MCF 10A (cell line): Measurements from ENCODE around the gene BUB3. TPM values are rescaled to one million over a fixed set of nuclear protein-coding genes. Genes with fewer than 3 reads are reported as not detected.

ENCODE experiments used
- BruUV-seq: library from RNA; stranded (reverse); fragments of 400-500 nt; replicated peaks from 2 replicates; lab custom pipeline; 2021; lab: Mats Ljungman, UMichigan
- CTCF ChIA-PET: fragments of 300-600 bp; sonication (Branson Sonifier 250); formaldehyde crosslinking; extraction: SDS; loops from one replicate; lab custom pipeline; 2021; ENCODE audit warnings: antibody characterized with exemption, inconsistent platforms; lab: Yijun Ruan, JAX
- POLR2A ChIA-PET: fragments of 300-600, 350-650 bp; sonication (Branson Sonifier 250); formaldehyde crosslinking; extraction: SDS; loops from one replicate; lab custom pipeline; 2020; ENCODE audit warnings: antibody characterized with exemption, inconsistent platforms; lab: Yijun Ruan, JAX
- DNase-seq: peaks from one replicate; pipeline ENCODE4 v3.0.0-alpha.2; 2018; ENCODE audit not compliant: unreplicated experiment
- H3K27ac Mint-ChIP-seq: one replicate; pipeline ENCODE4 v1.8.0; 2022; ENCODE audit warnings: mild to moderate bottlenecking, low read depth, mixed read lengths; ENCODE audit not compliant: unreplicated experiment
- H3K27me3 Mint-ChIP-seq: one replicate; pipeline ENCODE4 v1.8.0; 2022; ENCODE audit warnings: mixed read lengths; ENCODE audit not compliant: insufficient read depth, unreplicated experiment
- H3K36me3 Mint-ChIP-seq: one replicate; pipeline ENCODE4 v1.8.0; 2022; ENCODE audit warnings: mild to moderate bottlenecking, moderate library complexity, mixed read lengths; ENCODE audit not compliant: insufficient read depth, unreplicated experiment
- H3K4me1 Mint-ChIP-seq: one replicate; pipeline ENCODE4 v1.8.0; 2022; ENCODE audit warnings: mixed read lengths; ENCODE audit not compliant: insufficient read depth, unreplicated experiment
- H3K4me3 Mint-ChIP-seq: one replicate; pipeline ENCODE4 v1.8.0; 2022; ENCODE audit warnings: mild to moderate bottlenecking, moderate library complexity, mixed read lengths; ENCODE audit not compliant: unreplicated experiment
- H3K9me3 Mint-ChIP-seq: one replicate; pipeline ENCODE4 v1.8.0; 2022; ENCODE audit warnings: mixed read lengths; ENCODE audit not compliant: unreplicated experiment
- intact Hi-C: fragments of 100-400 bp; cut with micrococcal nuclease; formaldehyde crosslinking; loops from 2 replicates; pipeline ENCODE4 v1.14.1; 2022
- total RNA-seq: library from RNA; stranded (reverse); gene quantifications from 2 replicates; pipeline ENCODE4 v1.2.3, GENCODE V29; 2022
- TF ChIP-seq, protein P1 (sequence below): fragments of 200-600 bp; IDR thresholded peaks from one replicate; pipeline ENCODE4 v1.8.0; 2022; ENCODE audit warnings: antibody characterized with exemption, mild to moderate bottlenecking; ENCODE audit not compliant: unreplicated experiment

The BUB3 gene
- total RNA-seq, 1 experiment from 2014 or later: 197 TPM

DNA sequence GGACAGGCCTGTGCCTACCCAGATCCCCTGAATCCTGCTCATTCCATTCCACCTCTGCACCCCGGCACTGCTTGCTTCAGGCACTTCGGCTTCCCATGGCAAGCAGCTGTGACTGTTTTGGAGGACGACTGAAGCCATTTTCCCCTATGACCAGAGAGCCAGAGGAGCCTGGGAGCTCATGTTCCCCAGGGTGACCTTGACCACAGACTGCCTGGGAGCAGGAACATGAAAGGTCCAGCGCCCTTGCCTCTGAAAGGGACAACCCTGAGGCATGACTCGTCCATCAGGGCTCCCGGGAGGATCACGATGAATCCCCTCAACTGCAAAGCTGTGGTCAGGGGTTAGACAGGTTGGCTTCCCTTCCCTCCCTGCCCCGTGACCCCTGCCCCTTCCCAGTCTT is 35.1 kb upstream of the BUB3 start:
- DNase-seq: no peak
- BruUV-seq: no TSS peak
- ChIA-PET CTCF (interaction anchor here (0.7 kb wide), 1 partner anchor 261 kb away, joined by 3 read pairs; no protein-coding TSS in a partner anchor), POLR2A (no interaction called here)
- H3K9me3 Mint-ChIP-seq: no peaks in the 10 kb centered on the region
- H3K36me3 Mint-ChIP-seq: no peaks in the 10 kb centered on the region
- H3K4me1 Mint-ChIP-seq: no peaks in the 10 kb centered on the region
- peaks cover 11% of the 10 kb centered on the region for H3K27me3 Mint-ChIP-seq
- no peak overlapping the region for H3K27ac Mint-ChIP-seq
- TF ChIP-seq, protein P1, sequence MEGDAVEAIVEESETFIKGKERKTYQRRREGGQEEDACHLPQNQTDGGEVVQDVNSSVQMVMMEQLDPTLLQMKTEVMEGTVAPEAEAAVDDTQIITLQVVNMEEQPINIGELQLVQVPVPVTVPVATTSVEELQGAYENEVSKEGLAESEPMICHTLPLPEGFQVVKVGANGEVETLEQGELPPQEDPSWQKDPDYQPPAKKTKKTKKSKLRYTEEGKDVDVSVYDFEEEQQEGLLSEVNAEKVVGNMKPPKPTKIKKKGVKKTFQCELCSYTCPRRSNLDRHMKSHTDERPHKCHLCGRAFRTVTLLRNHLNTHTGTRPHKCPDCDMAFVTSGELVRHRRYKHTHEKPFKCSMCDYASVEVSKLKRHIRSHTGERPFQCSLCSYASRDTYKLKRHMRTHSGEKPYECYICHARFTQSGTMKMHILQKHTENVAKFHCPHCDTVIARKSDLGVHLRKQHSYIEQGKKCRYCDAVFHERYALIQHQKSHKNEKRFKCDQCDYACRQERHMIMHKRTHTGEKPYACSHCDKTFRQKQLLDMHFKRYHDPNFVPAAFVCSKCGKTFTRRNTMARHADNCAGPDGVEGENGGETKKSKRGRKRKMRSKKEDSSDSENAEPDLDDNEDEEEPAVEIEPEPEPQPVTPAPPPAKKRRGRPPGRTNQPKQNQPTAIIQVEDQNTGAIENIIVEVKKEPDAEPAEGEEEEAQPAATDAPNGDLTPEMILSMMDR: no peak
- intact Hi-C loops: no loop called here
- H3K4me3 Mint-ChIP-seq: no peak overlapping the region

GRCh38 chr10:123126246-123126645 is 28.0 kb upstream of the BUB3 start:
- CTCF ChIA-PET: interaction anchor here (0.6 kb wide), 1 partner anchor 418 kb away, joined by 3 read pairs; no protein-coding TSS in a partner anchor
- no TSS peak for BruUV-seq

DNA sequence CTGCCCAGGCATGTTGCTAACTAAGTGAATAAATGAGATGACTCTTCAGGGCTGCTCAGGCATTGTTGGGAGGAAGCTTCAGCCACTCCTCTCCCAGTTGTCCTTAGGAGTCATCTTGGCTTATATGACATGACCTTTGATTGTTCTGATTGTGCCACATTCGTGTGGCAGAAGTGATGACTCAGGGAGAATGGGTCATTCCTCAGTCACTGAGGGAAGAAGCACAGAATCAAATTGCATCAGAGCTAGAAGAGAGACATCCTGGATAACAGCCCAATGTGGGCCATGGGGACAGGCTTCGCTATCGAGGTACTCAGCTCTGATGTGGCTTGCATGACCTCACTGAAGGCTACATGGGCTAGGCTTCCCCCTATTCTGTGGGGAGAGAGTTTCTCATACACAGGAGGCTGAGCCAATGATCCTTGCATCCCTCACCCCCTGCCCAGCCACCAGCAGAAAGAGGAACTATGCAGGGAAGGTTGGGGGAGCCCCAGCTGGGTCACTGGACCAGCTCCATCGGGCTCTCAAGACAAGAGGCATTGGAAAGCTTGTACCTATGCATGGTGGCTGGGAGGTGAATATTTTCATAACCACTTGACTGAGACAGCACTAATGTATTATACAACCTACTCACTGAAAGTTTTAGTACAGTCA is 24.5 kb upstream of the BUB3 start:
- intact Hi-C loops: no loop called here
- TF ChIP-seq, protein P1: no peak
- H3K4me1 Mint-ChIP-seq: peaks cover 8% of the 10 kb centered on the region
- no peak overlapping the region for H3K27ac Mint-ChIP-seq
- H3K36me3 Mint-ChIP-seq: no peaks in the 10 kb centered on the region
- DNase-seq: peak; percentile 63
- no peak overlapping the region for H3K4me3 Mint-ChIP-seq
- peaks cover 16% of the 10 kb centered on the region for H3K27me3 Mint-ChIP-seq
- no TSS peak for BruUV-seq
- ChIA-PET CTCF (interaction anchor here (0.7 to 1.4 kb wide), 5 partner anchors 9 to 428 kb away, joined by 3 to 6 read pairs (median 4); no protein-coding TSS in a partner anchor), POLR2A (interaction anchor here (0.6 to 1.4 kb wide), 6 partner anchors 19 to 251 kb away, joined by 3 to 4 read pairs (median 3); partner anchors contain the start of gene BUB3)
- H3K9me3 Mint-ChIP-seq: no peaks in the 10 kb centered on the region

More at GRCh38 chr10:123126246-123126645, 28.0 kb upstream of the BUB3 start:
- Mint-ChIP-seq H3K4me3 (no peak overlapping the region), H3K36me3 (no peaks in the 10 kb centered on the region), H3K4me1 (peaks cover 8% of the 10 kb centered on the region), H3K27me3 (peaks cover 12% of the 10 kb centered on the region), H3K9me3 (no peaks in the 10 kb centered on the region), H3K27ac (no peak overlapping the region)
- intact Hi-C loops: no loop called here
- TF ChIP-seq, protein P1: no peak
- POLR2A ChIA-PET: no interaction called here
- DNase-seq: no peak

- ChIA-PET CTCF (interaction anchor here (0.5 to 4.7 kb wide), 31 partner anchors 9 to 582 kb away, joined by 3 to 50 read pairs (median 4); partner anchors contain the start of gene BUB3), POLR2A (interaction anchor here (0.5 to 1.5 kb wide), 5 partner anchors 22 to 296 kb away, joined by 3 to 4 read pairs (median 4); partner anchors contain the start of gene IKZF5)
- peaks cover 24% of the 10 kb centered on the region for H3K27me3 Mint-ChIP-seq
- H3K27ac Mint-ChIP-seq: no peak overlapping the region
- peak; percentile 84 for DNase-seq
- H3K9me3 Mint-ChIP-seq: no peaks in the 10 kb centered on the region
- H3K4me3 Mint-ChIP-seq: peak overlapping the region; percentile 51
- H3K36me3 Mint-ChIP-seq: no peaks in the 10 kb centered on the region
- TF ChIP-seq, protein P1: peak; percentile 87
- peaks cover 8% of the 10 kb centered on the region for H3K4me1 Mint-ChIP-seq
- intact Hi-C loops: loop anchor here (1.0 kb wide), 3 partner anchors 90 to 426 kb away; no protein-coding TSS in a partner anchor
- BruUV-seq: no TSS peak
Observed at GRCh38 chr10:123132576-123133477, 21.4 kb upstream of the BUB3 start.
